Thoracic aorta (tissue), 2 donors: ENCODE measurements around the gene POP5. TPM values are rescaled to one million over a fixed set of nuclear protein-coding genes. Genes with fewer than 3 reads are reported as not detected.

Experiments
- ATAC-seq: fragments of 150-250 bp; one replicate; pipeline ENCODE4 v1.8.0; 2017; ENCODE audit warnings: low read depth; ENCODE audit not compliant: insufficient number of reproducible peaks, low FRiP score
- DNase-seq: peaks from one replicate; pipeline ENCODE4 v3.0.0-alpha.2; 2020; ENCODE audit warnings: low spot score
- H3K27ac ChIP-seq, 2 donors: fragments of 200-600 bp; sonication (generic); 1 replicate in 1 of 2; 2 replicates in 1 of 2; pipeline ENCODE4 v1.5.1; 2016; ENCODE audit warnings: mild to moderate bottlenecking in 2 of 2, moderate library complexity in 2 of 2
- H3K27me3 ChIP-seq: fragments of 200-600 bp; sonication (generic); replicated peaks from 2 replicates; pipeline ENCODE4 v1.6.0; 2016; ENCODE audit warnings: mild to moderate bottlenecking; ENCODE audit not compliant: insufficient read depth
- H3K36me3 ChIP-seq: fragments of 200-600 bp; sonication (generic); one replicate; pipeline ENCODE4 v1.5.1; 2016
- H3K4me1 ChIP-seq, 2 donors: fragments of 200-600 bp; sonication (generic); 1 replicate in 1 of 2; 2 replicates in 1 of 2; pipeline versions ENCODE4 v1.5.1 to v1.6.0; 2016; ENCODE audit warnings: low read depth in 2 of 2, mild to moderate bottlenecking in 1 of 2; ENCODE audit not compliant: control insufficient read depth in 1 of 2
- H3K4me3 ChIP-seq: fragments of 200-600 bp; sonication (generic); 2 replicates; pipeline ENCODE4 v1.5.1; 2016; ENCODE audit warnings: mild to moderate bottlenecking
- H3K9me3 ChIP-seq: fragments of 200-600 bp; sonication (generic); 2 replicates; pipeline ENCODE4 v1.5.1; 2016
- CTCF ChIP-seq: fragments of 200-600 bp; sonication (generic); IDR thresholded peaks from one replicate; pipeline ENCODE4 v1.5.1; 2019; ENCODE audit warnings: antibody characterized with exemption
- total RNA-seq, 2 donors: library from RNA; depleted of rRNA; stranded (reverse); fragments of >200 nt; gene quantifications; one replicate each; pipeline versions ENCODE4 v1.1.0 to v1.2.3, GENCODE V29; 2016

Gene POP5
- total RNA-seq, 2 donors from 2014 or later: 22.3 to 42.4 TPM

GRCh38 chr12:120542166-120542565 lies 39.0 kb downstream of the POP5 start:
- Histone ChIP-seq H3K27me3 (no peaks in the 10 kb centered on the region), H3K9me3 (no peaks in the 10 kb centered on the region), H3K4me1 (peaks cover 37 to 74% of the 10 kb centered on the region in 2 donors), H3K4me3 (no peak overlapping the region), H3K36me3 (peaks cover 12% of the 10 kb centered on the region), H3K27ac (no peak overlapping the region)
- TF ChIP-seq CTCF: no peak
- ATAC-seq (no peak), DNase-seq (no peak)

GRCh38 chr12:120540445-120540844 lies 40.8 kb downstream of the POP5 start:
- H3K4me3 ChIP-seq: no peak overlapping the region
- no peaks in the 10 kb centered on the region for H3K27me3 ChIP-seq
- DNase-seq (no peak), ATAC-seq (peak; percentile 39)
- H3K27ac ChIP-seq: peak overlapping the region; percentile 62 to 86
- no peaks in the 10 kb centered on the region for H3K36me3 ChIP-seq
- TF ChIP-seq CTCF: no peak
- no peaks in the 10 kb centered on the region for H3K9me3 ChIP-seq
- peaks cover 53 to 84% of the 10 kb centered on the region in 2 donors for H3K4me1 ChIP-seq

- DNase-seq: no peak
- H3K4me1 ChIP-seq: peaks cover 54 to 84% of the 10 kb centered on the region in 2 donors
- H3K27me3 ChIP-seq: no peaks in the 10 kb centered on the region
- no peak for TF ChIP-seq CTCF
- H3K4me3 ChIP-seq: peak overlapping the region; percentile 83
- ATAC-seq: no peak
- no peaks in the 10 kb centered on the region for H3K36me3 ChIP-seq
- no peaks in the 10 kb centered on the region for H3K9me3 ChIP-seq
- peak overlapping the region; percentile 62 to 86 for H3K27ac ChIP-seq
Measured at GRCh38 chr12:120539303-120539702, 41.9 kb downstream of the POP5 start.

- DNase-seq (peak; percentile 33), ATAC-seq (no peak)
- H3K4me1 ChIP-seq: peaks cover 54 to 79% of the 10 kb centered on the region in 2 donors
- H3K9me3 ChIP-seq: no peaks in the 10 kb centered on the region
- TF ChIP-seq CTCF: no peak
- peak overlapping the region; percentile 62 to 86 for H3K27ac ChIP-seq
- H3K27me3 ChIP-seq: no peaks in the 10 kb centered on the region
- H3K36me3 ChIP-seq: no peaks in the 10 kb centered on the region
- H3K4me3 ChIP-seq: peak overlapping the region; percentile 83
Measured at GRCh38 chr12:120538281-120539156, 42.7 kb downstream of the POP5 start.

- no peak for ATAC-seq
- no peak for TF ChIP-seq CTCF
- peaks cover 54 to 73% of the 10 kb centered on the region in 2 donors for H3K4me1 ChIP-seq
Measured at GRCh38 chr12:120537856-120538220, 43.4 kb downstream of the POP5 start.

More at GRCh38 chr12:120537856-120538220, 43.4 kb downstream of the POP5 start:
- peak overlapping the region; percentile 62 to 86 for H3K27ac ChIP-seq
- DNase-seq: no peak
- H3K4me3 ChIP-seq: peak overlapping the region; percentile 83
- H3K27me3 ChIP-seq: no peaks in the 10 kb centered on the region
- H3K9me3 ChIP-seq: no peaks in the 10 kb centered on the region
- H3K36me3 ChIP-seq: no peaks in the 10 kb centered on the region
